Loucy (cell line): ENCODE results near the gene MYOM1.

Source experiments
- CTCF ChIP-seq: fragments of 200-600 bp; sonication (generic); conservative IDR thresholded peaks from 2 replicates; pipeline ENCODE4 v1.5.1; 2014; ENCODE audit warnings: mild to moderate bottlenecking, antibody characterized with exemption, low read length
- EZH2phosphoT487 ChIP-seq: fragments of 200-600 bp; IDR thresholded peaks from 2 replicates; pipeline ENCODE4 v1.6.1; 2018; ENCODE audit warnings: antibody characterized with exemption, mild to moderate bottlenecking, moderate library complexity, borderline replicate concordance

GRCh38 chr18:3122851-3123250 lies 96.9 kb downstream of the MYOM1 start:
- no peak for TF ChIP-seq CTCF
- TF ChIP-seq EZH2phosphoT487: no peak
